ENCODE data around the gene TKTL1.
"Not testable (repeated sequence)": the region's sequence is repeated elsewhere in the genome, so short reads cannot be mapped to it uniquely, and the experiment has no call there.

Gene TKTL1

DNA sequence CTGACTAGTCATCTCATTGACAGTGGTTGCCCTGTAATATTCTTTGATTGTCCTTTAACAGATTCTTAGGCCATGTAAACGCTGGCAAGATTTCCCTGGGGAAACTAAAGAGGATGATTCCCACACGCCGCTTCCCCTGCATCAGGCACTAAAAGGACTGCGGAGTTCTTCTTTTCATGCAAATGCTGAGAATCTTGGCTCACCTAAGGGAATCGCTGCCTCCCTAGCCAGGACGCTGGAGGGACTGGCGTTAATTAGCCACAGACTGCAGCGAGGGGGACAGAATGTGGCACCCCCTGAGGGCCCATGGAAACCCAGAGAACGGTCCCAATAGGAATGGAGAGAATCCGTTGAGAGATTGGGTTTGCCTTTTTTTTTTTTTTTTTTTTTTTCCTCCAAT, 9.2 kb upstream of the TKTL1 start:
- not testable (repeated sequence) for H3K27me3 ChIP-seq (ENCODE audit: low read depth, low read length); H3K36me3 ChIP-seq (replicated peaks; ENCODE audit: low read depth, low read length); H3K27ac ChIP-seq (ENCODE audit: low read length); H3K9ac ChIP-seq (ENCODE audit: low read length); H3K4me2 ChIP-seq (ENCODE audit: low read length); H3K9me3 ChIP-seq (ENCODE audit: insufficient read depth, low read length); H4K20me1 ChIP-seq (ENCODE audit: insufficient read depth, low read length); H3K4me3 ChIP-seq (ENCODE audit: low read length); H3K4me1 ChIP-seq (ENCODE audit: low read length); H3K79me2 ChIP-seq (ENCODE audit: low read length); H2AFZ ChIP-seq (ENCODE audit: low read depth, low read length)

DNA sequence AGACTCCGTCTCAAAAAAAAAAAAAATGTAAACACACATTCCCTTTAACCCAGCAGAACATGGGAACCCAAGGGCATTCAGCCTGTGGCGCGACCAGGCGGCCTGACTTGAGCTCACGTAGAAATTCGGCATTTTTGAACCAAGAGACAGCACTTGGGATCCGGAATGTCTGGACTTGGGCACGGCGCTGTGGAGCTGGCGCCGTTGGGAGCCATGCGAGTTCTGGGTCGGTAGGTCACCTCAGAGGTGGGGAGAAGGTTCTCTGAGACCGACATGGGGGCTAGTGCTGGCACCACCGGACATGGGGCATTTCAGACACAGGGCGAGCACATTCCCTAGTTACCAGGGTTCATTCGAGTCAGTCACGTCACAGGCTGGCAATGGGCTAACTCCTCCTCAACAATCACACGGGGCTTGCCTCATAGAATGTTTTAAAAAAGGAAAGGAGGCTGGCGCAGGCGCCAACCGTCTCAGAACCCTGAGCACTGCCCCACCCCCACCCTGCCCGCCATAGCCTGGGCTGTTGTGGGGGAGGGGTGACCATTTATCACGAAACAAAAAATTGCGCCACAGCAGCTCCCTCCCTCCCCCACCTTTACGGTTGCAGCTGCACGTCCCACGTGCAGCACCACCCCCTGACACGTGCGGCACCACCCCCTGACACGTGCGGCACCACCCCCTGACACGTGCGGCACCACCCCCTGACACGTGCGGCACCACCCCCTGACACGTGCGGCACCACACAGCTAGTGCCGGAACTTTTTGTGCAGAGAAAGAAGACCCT, 612 bp upstream of the TKTL1 start, which contains the start of gene TEX28:
Gene TEX28, minus strand, starts transcription at position 334 of the 784 bp plus-strand sequence. CDS start 3,007 bp downstream, outside the sequence.
- Histone ChIP-seq H3K4me1 (ENCODE audit: low read length) (peaks cover 15% of the 10 kb centered on the region), H2AFZ (ENCODE audit: low read depth, low read length) (no peak within 1 kb of the TSS), H3K9me3 (ENCODE audit: insufficient read depth, low read length) (no peaks in the 10 kb centered on the region), H3K27me3 (ENCODE audit: low read depth, low read length) (no peaks in the 10 kb centered on the region), H3K4me3 (ENCODE audit: low read length) (no peak within 1 kb of the TSS), H3K27ac (ENCODE audit: low read length) (no peak within 1 kb of the TSS), H3K9ac (ENCODE audit: low read length) (no peak within 1 kb of the TSS), H3K4me2 (ENCODE audit: low read length) (no peak within 1 kb of the TSS), H4K20me1 (ENCODE audit: insufficient read depth, low read length) (no peaks in the 10 kb centered on the region), H3K36me3 (replicated peaks; ENCODE audit: low read depth, low read length) (no peaks in the 10 kb centered on the region), H3K79me2 (ENCODE audit: low read length) (no peaks in the 10 kb centered on the region)
- TF ChIP-seq, protein P1, sequence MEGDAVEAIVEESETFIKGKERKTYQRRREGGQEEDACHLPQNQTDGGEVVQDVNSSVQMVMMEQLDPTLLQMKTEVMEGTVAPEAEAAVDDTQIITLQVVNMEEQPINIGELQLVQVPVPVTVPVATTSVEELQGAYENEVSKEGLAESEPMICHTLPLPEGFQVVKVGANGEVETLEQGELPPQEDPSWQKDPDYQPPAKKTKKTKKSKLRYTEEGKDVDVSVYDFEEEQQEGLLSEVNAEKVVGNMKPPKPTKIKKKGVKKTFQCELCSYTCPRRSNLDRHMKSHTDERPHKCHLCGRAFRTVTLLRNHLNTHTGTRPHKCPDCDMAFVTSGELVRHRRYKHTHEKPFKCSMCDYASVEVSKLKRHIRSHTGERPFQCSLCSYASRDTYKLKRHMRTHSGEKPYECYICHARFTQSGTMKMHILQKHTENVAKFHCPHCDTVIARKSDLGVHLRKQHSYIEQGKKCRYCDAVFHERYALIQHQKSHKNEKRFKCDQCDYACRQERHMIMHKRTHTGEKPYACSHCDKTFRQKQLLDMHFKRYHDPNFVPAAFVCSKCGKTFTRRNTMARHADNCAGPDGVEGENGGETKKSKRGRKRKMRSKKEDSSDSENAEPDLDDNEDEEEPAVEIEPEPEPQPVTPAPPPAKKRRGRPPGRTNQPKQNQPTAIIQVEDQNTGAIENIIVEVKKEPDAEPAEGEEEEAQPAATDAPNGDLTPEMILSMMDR (IDR thresholded peaks at IDR 0.05; ENCODE audit: low read depth, low read length), result no peak
- TF ChIP-seq EZH2phosphoT487 (IDR thresholded peaks at IDR 0.05; ENCODE audit: low read depth), result no peak

DNA sequence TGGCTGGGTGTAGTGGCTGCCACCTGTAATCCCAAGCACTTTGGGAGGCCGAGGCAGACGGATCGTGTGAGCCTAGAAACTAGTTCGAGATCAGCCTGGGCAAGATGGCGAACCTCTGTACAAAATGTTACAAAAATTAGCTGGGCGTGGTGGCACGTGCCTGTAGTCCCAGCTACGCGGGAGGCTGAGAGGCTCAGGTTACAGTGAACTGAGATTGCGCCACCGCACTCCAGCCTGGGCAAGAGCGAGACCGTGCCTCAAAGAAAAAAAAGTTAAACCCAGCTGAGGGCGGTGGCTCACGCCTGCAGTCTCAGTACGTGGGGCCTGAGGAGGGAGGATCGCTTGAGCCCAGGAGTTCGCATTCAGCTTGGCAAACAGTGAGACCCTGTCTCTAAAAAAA, 1.1 kb downstream of the TKTL1 start:
- Histone ChIP-seq H2AFZ (ENCODE audit: low read depth, low read length) (no peak overlapping the region), H3K4me2 (ENCODE audit: low read length) (no peak overlapping the region), H3K27me3 (ENCODE audit: low read depth, low read length) (no peaks in the 10 kb centered on the region), H3K27ac (ENCODE audit: low read length) (no peak overlapping the region), H3K36me3 (replicated peaks; ENCODE audit: low read depth, low read length) (no peaks in the 10 kb centered on the region), H3K9ac (ENCODE audit: low read length) (no peak overlapping the region), H3K4me3 (ENCODE audit: low read length) (no peak overlapping the region), H3K4me1 (ENCODE audit: low read length) (peaks cover 15% of the 10 kb centered on the region), H4K20me1 (ENCODE audit: insufficient read depth, low read length) (no peaks in the 10 kb centered on the region), H3K9me3 (ENCODE audit: insufficient read depth, low read length) (no peaks in the 10 kb centered on the region), H3K79me2 (ENCODE audit: low read length) (no peaks in the 10 kb centered on the region)
- TF ChIP-seq, protein P1 (IDR thresholded peaks at IDR 0.05; ENCODE audit: low read depth, low read length), result no peak
- TF ChIP-seq EZH2phosphoT487 (IDR thresholded peaks at IDR 0.05; ENCODE audit: low read depth), result no peak

DNA sequence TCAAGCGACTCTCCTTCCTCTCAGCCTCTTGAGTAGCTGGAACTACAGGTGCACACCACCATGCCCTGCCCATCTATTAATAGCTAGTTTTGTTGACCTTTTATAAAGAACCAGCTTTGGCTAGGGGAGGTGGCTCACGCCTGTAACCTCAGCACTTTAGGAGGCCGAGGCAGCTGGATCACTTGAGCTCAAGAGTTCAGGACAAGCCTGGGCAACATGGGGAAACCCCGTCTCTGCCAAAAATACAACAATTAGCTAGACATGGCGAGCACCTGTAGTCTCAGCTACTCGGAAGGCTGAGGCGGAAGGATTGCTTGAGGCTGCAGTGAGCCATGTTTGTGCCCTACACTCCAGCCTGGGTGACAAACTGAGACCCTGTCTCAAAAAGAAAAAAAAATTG, 2.7 kb downstream of the TKTL1 start:
- H3K4me1 ChIP-seq (ENCODE audit: low read length), result peaks cover 15% of the 10 kb centered on the region
- H2AFZ ChIP-seq (ENCODE audit: low read depth, low read length), result peak overlapping the region; percentile 87
- no peaks in the 10 kb centered on the region for H3K27me3 ChIP-seq (ENCODE audit: low read depth, low read length)
- peak overlapping the region; percentile 64 for H3K4me2 ChIP-seq (ENCODE audit: low read length)
- H3K36me3 ChIP-seq (replicated peaks; ENCODE audit: low read depth, low read length), result no peaks in the 10 kb centered on the region
- peak overlapping the region; percentile 43; the same call in 1 of the 2 replicates for H3K4me3 ChIP-seq (ENCODE audit: low read length)
- H3K27ac ChIP-seq (ENCODE audit: low read length), result peak overlapping the region; percentile 16; the same call in 1 of the 2 replicates
- no peaks in the 10 kb centered on the region for H3K79me2 ChIP-seq (ENCODE audit: low read length)
- H3K9ac ChIP-seq (ENCODE audit: low read length), result 0 out of 2 replicates have a peak overlapping the region, but pooled peaks have one; percentile 35
- TF ChIP-seq, protein P1 (IDR thresholded peaks at IDR 0.05; ENCODE audit: low read depth, low read length), result no peak
- no peak for TF ChIP-seq EZH2phosphoT487 (IDR thresholded peaks at IDR 0.05; ENCODE audit: low read depth)
- no peaks in the 10 kb centered on the region for H4K20me1 ChIP-seq (ENCODE audit: insufficient read depth, low read length)
- no peaks in the 10 kb centered on the region for H3K9me3 ChIP-seq (ENCODE audit: insufficient read depth, low read length)

Measured in OCI-LY3 (cell line).